Glutamatergic neuron (in vitro differentiated cells): Measurements from ENCODE around the gene TACC2. TPM values are rescaled to one million over a fixed set of nuclear protein-coding genes. Genes with fewer than 3 reads are reported as not detected.

ENCODE experiments used
- DNase-seq: peaks from one replicate; pipeline ENCODE4 v3.0.0; 2022
- H3K27ac Mint-ChIP-seq: one replicate; pipeline ENCODE4 v1.8.0; 2020; ENCODE audit warnings: mild to moderate bottlenecking, mixed read lengths, inconsistent platforms; ENCODE audit not compliant: unreplicated experiment
- H3K27me3 Mint-ChIP-seq: one replicate; pipeline ENCODE4 v1.8.0; 2020; ENCODE audit warnings: mild to moderate bottlenecking, moderate library complexity, mixed read lengths, inconsistent platforms; ENCODE audit not compliant: unreplicated experiment
- H3K36me3 Mint-ChIP-seq: one replicate; pipeline ENCODE4 v1.8.0; 2020; ENCODE audit warnings: mild to moderate bottlenecking, mixed read lengths, inconsistent platforms; ENCODE audit not compliant: unreplicated experiment
- H3K4me1 Mint-ChIP-seq: one replicate; pipeline ENCODE4 v1.8.0; 2020; ENCODE audit warnings: mild to moderate bottlenecking, low read depth, mixed read lengths, inconsistent platforms; ENCODE audit not compliant: unreplicated experiment
- H3K4me3 Mint-ChIP-seq: one replicate; pipeline ENCODE4 v1.8.0; 2020; ENCODE audit warnings: mild to moderate bottlenecking, mixed read lengths, inconsistent platforms; ENCODE audit not compliant: unreplicated experiment
- H3K9me3 Mint-ChIP-seq: one replicate; pipeline ENCODE4 v1.8.0; 2020; ENCODE audit warnings: mild to moderate bottlenecking, moderate library complexity, mixed read lengths, inconsistent platforms; ENCODE audit not compliant: unreplicated experiment
- CTCF ChIP-seq: fragments of 200-600 bp; sonication (generic); IDR thresholded peaks from one replicate; pipeline ENCODE4 v1.5.0; 2021; ENCODE audit not compliant: partially characterized antibody, unreplicated experiment
- total RNA-seq: library from RNA; stranded (reverse); fragmentation: NEBNext Ultra II Directional; extraction: Animal tissue kit (Norgen Biotek cat#: 25700); gene quantifications from one replicate; pipeline ENCODE4 v1.2.1, GENCODE V29; 2021; ENCODE audit not compliant: unreplicated experiment

Gene TACC2
- total RNA-seq, 1 donor from 2014 or later: 499 TPM

DNA sequence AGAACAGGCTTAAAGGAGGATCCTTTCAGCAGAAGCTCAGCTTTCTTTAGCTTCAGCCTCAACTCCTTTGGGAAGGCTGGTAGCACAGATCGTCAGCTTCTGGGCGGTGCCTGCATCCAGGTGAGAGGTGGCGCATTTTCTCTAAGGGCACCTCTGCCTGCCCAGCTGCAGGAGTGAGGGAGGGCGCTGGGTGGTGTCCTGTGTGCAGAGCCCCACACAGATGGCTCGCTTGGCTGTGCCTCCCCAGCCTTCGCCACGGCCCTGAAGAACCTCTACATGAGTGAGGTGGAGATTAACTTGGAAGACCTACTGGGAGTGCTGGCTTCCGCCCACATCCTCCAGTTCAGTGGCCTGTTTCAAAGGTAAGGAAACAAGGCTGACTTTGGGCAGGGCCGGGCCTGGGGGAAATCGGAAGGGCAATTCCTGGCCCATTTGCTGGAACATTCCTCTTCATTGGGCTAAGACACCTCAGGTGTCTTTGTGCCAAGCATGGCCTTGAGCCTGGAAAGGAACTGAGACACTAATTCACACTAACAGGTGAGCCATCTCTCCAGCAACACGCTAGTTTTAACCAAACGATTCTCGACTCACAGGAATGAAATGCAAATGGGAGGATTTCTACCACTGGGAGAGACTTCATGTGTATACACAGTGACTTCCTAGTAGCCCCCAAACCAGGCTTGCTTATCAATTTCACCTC is 302.0 kb downstream of the TACC2 start:
- H3K27me3 Mint-ChIP-seq: peaks cover 9% of the 10 kb centered on the region
- no peak overlapping the region for H3K27ac Mint-ChIP-seq
- no peak for TF ChIP-seq CTCF
- H3K4me3 Mint-ChIP-seq: no peak overlapping the region
- peaks cover 5% of the 10 kb centered on the region for H3K9me3 Mint-ChIP-seq
- H3K36me3 Mint-ChIP-seq: no peaks in the 10 kb centered on the region
- peaks cover 24% of the 10 kb centered on the region for H3K4me1 Mint-ChIP-seq
- no peak for DNase-seq

DNA sequence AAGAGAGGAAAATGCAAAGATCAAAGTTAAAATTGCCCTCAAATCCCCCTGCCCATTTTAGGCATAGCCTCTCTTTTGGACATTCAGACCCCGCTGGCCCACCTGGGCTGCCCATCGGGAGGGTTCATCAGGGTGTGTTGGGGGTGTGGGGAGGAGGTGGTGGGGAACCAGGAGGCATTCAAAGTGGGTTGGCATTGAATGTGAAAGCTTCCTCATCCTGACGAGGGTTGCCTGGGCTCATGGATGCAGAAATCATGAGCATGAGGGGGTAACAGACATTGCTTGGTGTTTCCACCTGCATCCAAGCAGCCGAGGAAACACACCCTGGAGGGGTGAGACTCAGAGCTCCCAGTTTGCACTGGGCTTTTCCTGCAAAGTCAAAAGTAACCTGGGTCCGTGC is 302.8 kb downstream of the TACC2 start:
- no peak overlapping the region for H3K27ac Mint-ChIP-seq
- peaks cover 5% of the 10 kb centered on the region for H3K9me3 Mint-ChIP-seq
- no peak for DNase-seq
- TF ChIP-seq CTCF: no peak
- no peak overlapping the region for H3K4me3 Mint-ChIP-seq
- H3K36me3 Mint-ChIP-seq: peaks cover 1% of the 10 kb centered on the region
- peaks cover 25% of the 10 kb centered on the region for H3K4me1 Mint-ChIP-seq
- peaks cover 9% of the 10 kb centered on the region for H3K27me3 Mint-ChIP-seq

- peaks cover 6% of the 10 kb centered on the region for H3K36me3 Mint-ChIP-seq
- TF ChIP-seq CTCF: no peak
- H3K4me1 Mint-ChIP-seq: peaks cover 20% of the 10 kb centered on the region
- no peak for DNase-seq
- H3K9me3 Mint-ChIP-seq: peaks cover 7% of the 10 kb centered on the region
- H3K27ac Mint-ChIP-seq: no peak overlapping the region
- H3K4me3 Mint-ChIP-seq: no peak overlapping the region
- H3K27me3 Mint-ChIP-seq: peaks cover 13% of the 10 kb centered on the region
Measured at GRCh38 chr10:122292376-122292775, 303.4 kb downstream of the TACC2 start.

DNA sequence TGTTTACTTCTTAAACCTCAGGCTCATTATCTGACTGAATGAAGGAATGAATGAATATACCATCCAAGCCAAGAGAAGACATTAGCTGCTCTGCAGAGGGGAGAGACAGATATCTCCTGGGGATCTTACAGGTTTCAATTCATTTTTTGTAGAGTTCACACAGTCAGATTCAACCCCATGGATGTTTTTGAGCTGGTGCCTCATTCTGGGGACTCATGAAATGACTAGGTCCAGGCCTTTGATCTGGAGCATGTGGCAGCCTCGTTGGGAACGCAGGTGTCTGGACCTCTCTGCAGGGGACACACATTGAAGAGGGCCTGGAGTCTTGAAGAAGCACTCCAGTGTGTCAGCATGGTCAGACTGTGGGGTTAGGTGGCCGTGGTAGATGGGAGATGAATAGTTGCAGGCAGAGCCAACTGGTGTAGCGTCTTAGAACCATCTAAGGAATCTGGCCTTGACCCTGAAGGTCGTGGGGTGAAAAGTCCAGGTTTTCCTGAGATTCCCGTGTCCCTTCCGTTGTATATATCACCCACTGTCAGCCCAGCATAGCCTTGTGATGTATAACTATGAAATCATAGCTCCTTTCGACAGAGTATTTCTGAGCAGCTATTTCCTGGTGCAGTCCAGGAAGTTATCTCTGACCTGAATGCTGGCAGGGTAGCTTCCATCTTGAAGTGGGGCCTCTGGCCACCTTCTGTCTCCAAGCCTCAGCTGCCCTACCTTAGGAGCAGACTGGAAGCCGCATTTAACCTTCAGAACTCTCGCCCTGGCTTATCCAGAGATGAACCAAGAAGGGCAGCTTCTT is 304.4 kb downstream of the TACC2 start:
- TF ChIP-seq CTCF: no peak
- peaks cover 13% of the 10 kb centered on the region for H3K27me3 Mint-ChIP-seq
- peaks cover 6% of the 10 kb centered on the region for H3K36me3 Mint-ChIP-seq
- H3K27ac Mint-ChIP-seq: no peak overlapping the region
- peaks cover 13% of the 10 kb centered on the region for H3K4me1 Mint-ChIP-seq
- DNase-seq: no peak
- no peak overlapping the region for H3K4me3 Mint-ChIP-seq
- H3K9me3 Mint-ChIP-seq: peaks cover 7% of the 10 kb centered on the region

DNA sequence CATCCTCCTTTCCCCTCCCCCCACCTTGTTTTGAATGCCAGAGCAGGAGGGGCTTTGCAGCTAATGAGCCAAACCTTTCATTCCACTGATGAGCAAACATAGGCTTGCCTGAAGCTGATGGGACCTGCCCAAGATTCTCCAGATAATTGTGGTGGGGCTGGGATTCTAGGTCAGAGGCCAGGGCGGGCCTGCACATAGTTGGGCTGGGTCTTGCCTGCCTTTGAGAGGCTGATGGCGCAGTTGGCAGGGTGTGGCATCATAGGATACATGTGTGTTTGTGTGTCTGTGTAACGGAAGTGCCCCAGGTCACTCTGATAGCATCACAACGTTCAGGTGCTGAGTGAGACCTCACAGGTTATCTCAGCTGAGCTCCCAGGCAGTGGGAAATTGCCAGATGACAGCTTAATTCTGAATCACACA is 305.0 kb downstream of the TACC2 start:
- Mint-ChIP-seq H3K27me3 (peaks cover 13% of the 10 kb centered on the region), H3K9me3 (peaks cover 7% of the 10 kb centered on the region), H3K27ac (no peak overlapping the region), H3K4me1 (peaks cover 11% of the 10 kb centered on the region), H3K4me3 (no peak overlapping the region), H3K36me3 (peaks cover 6% of the 10 kb centered on the region)
- no peak for TF ChIP-seq CTCF
- DNase-seq: no peak
